HEK293T (cell line): ENCODE measurements around the gene DRICH1.

ENCODE experiments used
- BHLHE40 ChIP-seq: fragments of 450-650 bp; IDR thresholded peaks from 2 replicates; pipeline ENCODE4 v1.6.1; 2016; ENCODE audit warnings: mild to moderate bottlenecking, moderate library complexity, borderline replicate concordance
- FOXK2 ChIP-seq: fragments of 450-650 bp; IDR thresholded peaks from 2 replicates; pipeline ENCODE4 v1.6.1; 2016; ENCODE audit warnings: mild to moderate bottlenecking
- FOXM1 ChIP-seq: fragments of 450-650 bp; IDR thresholded peaks from 2 replicates; pipeline ENCODE4 v1.6.1; 2017; ENCODE audit warnings: mild to moderate bottlenecking, borderline replicate concordance
- HDGF ChIP-seq: fragments of 450-650 bp; IDR thresholded peaks from 2 replicates; pipeline ENCODE4 v1.6.1; 2017; ENCODE audit warnings: antibody characterized with exemption, borderline replicate concordance
- L3MBTL2 ChIP-seq: fragments of 450-650 bp; conservative IDR thresholded peaks from 2 replicates; pipeline ENCODE4 v1.6.1; 2016; ENCODE audit warnings: mild to moderate bottlenecking
- LEF1 ChIP-seq: fragments of 450-650 bp; IDR thresholded peaks from 2 replicates; pipeline ENCODE4 v1.6.1; 2017; ENCODE audit warnings: mild to moderate bottlenecking, borderline replicate concordance
- SP1 ChIP-seq: fragments of 450-650 bp; IDR thresholded peaks from 2 replicates; pipeline ENCODE4 v1.6.1; 2017
- TARDBP ChIP-seq: fragments of 450-650 bp; IDR thresholded peaks from 2 replicates; pipeline ENCODE4 v1.6.1; 2016
- ZNF384 ChIP-seq: fragments of 450-650 bp; IDR thresholded peaks from 2 replicates; pipeline ENCODE4 v1.6.1; 2016

- no peak for TF ChIP-seq L3MBTL2
- TF ChIP-seq FOXK2: no peak
- TF ChIP-seq FOXM1: no peak
- no peak for TF ChIP-seq ZNF384
- no peak for TF ChIP-seq TARDBP
- TF ChIP-seq HDGF: no peak
- TF ChIP-seq SP1: no peak
- TF ChIP-seq BHLHE40: no peak
- TF ChIP-seq LEF1: no peak
Observed at GRCh38 chr22:23608583-23608982, 23.5 kb downstream of the DRICH1 start.
